Measurements from ENCODE around the gene MTLN.
"Not testable (repeated sequence)": the region's sequence is repeated elsewhere in the genome, so short reads cannot be mapped to it uniquely, and the experiment has no call there.

Gene MTLN

DNA sequence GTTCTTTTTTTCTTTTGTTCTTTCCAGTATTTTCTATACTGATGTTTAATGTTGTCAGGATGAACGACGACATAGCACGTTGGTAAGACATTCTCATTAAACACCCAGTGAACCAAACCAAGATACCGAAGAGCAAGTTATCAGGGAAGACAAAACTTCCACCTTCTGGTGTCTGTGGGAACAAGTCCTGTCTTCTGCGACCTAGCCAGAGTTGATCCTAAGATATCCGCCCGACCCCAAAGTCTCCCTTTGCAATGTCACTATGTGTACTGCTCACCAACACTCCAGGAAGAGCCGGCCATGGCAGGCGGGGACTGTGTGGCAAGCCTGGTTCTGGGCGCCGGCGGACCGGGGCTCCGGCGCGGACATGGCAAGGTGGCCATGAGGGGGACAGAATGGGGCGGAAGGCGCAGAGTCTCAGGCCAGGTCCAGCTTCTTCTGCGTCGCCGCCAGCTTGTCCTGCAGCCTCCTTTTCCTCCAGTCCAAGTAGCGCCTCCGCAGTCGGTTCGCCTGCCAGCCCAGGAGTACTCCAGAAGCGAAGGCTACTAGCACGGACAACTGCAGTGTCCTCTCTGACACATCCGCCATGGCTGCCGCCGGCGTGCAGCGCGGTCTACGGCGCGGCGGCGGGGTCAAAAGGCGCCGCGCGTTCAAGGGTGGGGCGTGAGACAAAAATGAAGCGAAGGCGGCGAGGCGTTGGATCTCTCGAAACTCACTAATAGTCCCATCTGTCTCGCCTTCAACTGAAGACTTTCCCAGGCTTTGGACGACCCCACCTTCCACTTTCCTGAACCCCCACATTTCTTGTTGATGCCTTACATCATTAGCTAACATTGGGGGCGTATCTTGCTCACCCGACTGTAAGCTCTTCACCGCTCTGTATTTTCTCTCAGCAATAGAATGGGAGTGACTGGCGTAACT is at the start of gene MTLN:
Gene MTLN, minus strand, starts transcription at position 610 of the 921 bp plus-strand sequence. Its CDS starts 22 bp downstream, at position 588.
- peak; percentile 67 for DNase-seq

GRCh38 chr2:110261910-110262309 is 49.6 kb upstream of the MTLN start:
- not testable (repeated sequence) for DNase-seq

GRCh38 chr2:110248081-110248795 is 35.9 kb upstream of the MTLN start:
- not testable (repeated sequence) for DNase-seq

DNA sequence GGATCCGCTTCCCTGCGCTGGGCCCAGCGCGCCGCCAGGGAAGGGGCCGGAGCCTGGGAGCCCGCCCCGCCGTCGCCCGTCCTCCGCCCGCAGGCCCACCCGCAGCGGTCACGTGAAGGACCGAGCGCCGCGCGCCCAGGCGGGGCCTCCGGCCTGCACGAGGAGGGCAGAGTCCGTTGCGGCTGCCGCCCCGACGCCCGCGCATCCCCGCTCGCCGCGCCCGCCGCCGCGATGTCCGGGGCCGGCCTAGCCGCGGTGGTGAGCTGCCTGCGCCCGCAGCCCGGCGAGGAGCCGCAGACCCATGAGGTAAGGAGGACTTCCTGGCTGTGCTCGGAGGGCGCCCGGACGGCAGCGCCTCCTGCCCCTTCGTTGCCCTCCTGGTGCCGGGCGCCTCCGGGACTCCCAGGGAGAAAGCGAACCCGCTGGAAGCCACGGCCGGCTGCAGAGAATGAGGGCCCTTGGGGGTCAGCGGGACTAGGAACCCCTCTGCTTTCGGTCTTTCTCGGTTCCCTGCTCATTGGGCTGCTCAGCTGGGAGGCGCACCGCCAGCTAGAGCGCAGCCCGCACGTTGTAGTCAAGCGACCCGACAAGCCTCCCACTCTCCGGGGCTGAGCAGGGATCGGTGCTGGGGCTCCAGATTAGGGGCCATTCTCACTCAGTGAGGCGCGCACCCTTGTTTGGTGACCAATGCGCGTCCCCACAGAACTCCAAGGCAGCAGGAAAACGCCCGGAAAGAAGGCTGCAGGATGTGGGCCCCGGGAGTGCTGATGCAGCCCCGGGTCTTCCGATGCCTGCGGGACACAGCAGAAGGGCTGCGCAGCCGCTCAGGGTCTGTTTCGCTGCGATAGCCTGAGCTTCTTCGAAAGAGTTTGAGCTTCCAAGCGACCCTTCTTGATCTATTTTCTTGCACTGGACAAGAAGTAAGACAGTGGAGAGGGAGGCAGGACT is 33.4 kb upstream of the MTLN start:
- not testable (repeated sequence) for DNase-seq

- not testable (repeated sequence) for DNase-seq
Measured at GRCh38 chr2:110243283-110243682, 30.9 kb upstream of the MTLN start.

GRCh38 chr2:110234514-110234913 is 22.2 kb upstream of the MTLN start:
- DNase-seq, result not testable (repeated sequence)

DNA sequence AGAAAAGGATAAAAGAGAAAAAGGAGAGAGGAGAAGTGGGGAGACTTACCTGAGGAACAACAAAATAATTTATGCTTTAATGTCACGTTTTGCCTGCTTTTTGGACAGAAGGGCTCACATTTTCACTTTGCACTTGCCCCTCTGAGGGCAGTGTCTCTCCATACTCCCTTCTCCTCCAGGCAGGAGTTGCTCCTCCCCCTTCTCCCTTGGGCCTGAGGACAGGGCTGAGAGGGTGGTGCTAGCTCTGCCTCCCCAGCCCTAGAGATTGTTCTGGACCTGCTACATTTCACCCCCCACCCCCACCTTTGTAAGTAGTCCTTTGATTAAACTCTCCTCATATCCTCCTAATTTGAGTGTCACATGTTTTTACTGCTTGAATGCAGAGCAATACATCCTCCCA is 17.5 kb upstream of the MTLN start:
- not testable (repeated sequence) for DNase-seq

DNA sequence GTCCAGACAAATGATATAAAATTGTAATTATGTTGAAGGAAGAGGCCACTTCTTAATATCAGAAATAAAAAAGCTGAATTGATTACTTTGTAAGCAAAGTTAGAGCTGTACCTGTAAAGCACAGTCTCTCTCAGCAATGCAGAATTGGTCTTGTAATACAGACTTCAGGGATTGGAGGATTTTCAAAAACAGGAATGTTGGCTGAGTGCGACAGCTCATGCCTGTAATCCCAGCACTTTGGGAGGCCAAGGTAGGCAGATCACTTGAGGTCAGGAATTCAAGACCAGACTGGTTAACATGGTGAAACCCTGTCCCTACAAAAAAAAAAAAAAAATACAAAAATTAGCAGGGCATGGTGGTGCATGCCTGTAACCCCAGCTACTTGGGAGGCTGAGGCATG is 10.3 kb upstream of the MTLN start:
- not testable (repeated sequence) for DNase-seq

DNA sequence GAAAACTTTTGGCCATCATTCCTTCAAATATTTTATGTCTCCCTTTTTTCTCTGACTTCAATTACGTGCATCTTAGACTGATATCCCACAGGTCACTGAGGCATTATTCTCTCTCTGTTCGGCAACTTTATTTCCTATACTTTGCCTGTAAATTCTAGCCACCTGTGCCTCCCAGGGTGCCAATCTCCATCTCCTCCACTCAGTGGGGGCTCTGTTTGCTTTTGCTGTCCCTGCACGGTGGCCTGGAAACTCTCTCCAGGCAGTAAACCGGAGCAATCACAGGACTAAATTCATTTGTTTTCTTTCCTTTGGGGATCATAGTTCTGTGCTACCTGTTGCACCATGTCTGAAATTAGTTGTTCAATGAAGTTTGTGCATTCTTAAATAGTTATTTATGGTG is 9.6 kb upstream of the MTLN start:
- no peak for DNase-seq

GRCh38 chr2:110220190-110220564 is 7.8 kb upstream of the MTLN start:
- no peak for DNase-seq

- no peak for DNase-seq
Measured at GRCh38 chr2:110219496-110220189, 7.3 kb upstream of the MTLN start.

GRCh38 chr2:110218889-110219288 is 6.5 kb upstream of the MTLN start:
- not testable (repeated sequence) for DNase-seq

DNA sequence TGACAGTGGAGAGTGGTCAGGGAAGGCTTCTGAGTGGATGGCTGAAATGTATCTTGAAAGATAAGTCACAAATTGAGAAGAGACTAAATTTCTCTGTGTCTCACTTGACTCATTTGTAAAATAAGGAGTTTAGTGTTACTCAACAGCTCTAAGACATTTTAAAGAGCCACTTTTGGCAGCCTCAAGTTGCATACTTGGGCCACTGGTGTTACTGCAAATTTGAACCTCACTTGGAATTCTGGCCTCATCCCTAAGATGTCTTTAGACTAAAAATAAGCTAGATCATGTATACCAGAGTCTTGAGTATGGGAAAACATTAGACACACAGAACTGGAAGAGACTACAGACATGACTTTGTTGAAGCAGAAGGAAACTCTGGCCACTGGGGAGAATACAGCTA is 4.5 kb upstream of the MTLN start:
- DNase-seq, result no peak

- DNase-seq, result no peak
Measured at GRCh38 chr2:110216199-110216598, 3.9 kb upstream of the MTLN start.

- DNase-seq, result no peak
Measured at GRCh38 chr2:110215566-110216158, 3.3 kb upstream of the MTLN start.

GRCh38 chr2:110215091-110215490 is 2.7 kb upstream of the MTLN start:
- DNase-seq, result no peak

DNA sequence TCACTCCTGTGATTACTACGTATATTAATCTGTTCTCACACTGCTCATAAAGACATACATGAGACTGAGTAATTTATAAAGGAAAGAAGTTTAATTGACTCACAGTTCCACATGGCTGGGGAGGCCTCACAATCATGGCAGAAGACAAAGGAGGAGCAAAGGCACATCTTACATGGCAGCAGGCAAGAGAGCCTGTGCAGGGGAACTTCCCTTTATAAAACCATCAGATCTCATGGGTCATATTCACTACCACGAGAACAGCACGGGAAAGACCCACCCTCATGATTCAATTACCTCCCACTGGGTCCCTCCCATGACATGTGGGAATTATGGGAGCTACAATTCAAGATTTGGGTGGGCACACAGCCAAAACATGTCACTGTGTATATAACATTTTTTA is 1.2 kb upstream of the MTLN start:
- not testable (repeated sequence) for DNase-seq

DNA sequence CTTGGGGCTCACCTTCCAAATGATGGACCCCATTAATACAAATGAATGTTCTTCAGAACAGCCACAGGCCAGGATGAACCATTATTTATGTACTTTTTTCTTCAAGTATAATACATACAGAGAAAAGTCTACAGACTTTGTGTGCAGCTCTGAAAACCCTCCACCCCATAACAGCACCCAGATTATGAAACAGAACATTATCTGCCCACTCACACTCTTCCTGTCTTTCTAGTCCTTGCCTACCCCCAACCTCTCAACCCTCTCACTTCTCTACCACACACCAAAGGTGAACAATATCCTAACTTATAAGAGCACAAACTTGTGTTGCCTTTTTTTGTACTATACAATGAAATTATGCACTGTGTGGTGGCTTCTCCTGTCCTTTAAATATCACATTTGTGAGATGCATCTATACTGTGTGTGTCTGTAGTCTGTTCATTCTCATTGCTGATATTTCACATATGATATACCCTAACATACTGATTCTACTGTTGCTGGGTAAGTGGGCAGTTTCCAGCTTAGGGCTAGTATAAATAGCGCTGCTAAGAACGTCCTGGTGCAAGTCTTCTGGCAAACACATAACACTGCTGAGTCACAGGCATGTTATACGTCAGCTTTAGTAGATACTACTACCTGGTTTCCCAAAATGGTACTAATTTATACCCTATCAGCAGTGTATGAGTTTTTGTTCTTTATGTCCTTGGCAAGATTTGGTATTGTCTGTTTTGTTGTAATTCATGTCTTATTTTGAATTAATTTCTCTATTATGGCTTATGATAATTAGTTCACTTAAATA is 6.5 kb downstream of the MTLN start:
- DNase-seq, result no peak

GRCh38 chr2:110204408-110205385 is 7.7 kb downstream of the MTLN start, which contains the start of gene NPHP1:
Gene NPHP1 (minus strand): TSS chr2:110205013. CDS start chr2:110204968, 45 bp downstream.
- DNase-seq, result peak; percentile 70

All from activated effector memory CD4-positive, alpha-beta T cell treated with Interleukin-2 at 50 U/mL for 16 hours (primary cell).